Suprapubic skin (tissue), 4 donors: ENCODE results near the gene ATP5MC2. TPM values are rescaled to one million over a fixed set of nuclear protein-coding genes. Genes with fewer than 3 reads are reported as not detected.

Experiments
- DNase-seq, 2 donors: peaks; one replicate each; pipeline ENCODE4 v3.0.0-alpha.2; 2019; ENCODE audit warnings: low spot score in 2 of 2
- H3K27ac ChIP-seq: fragments of 200-600 bp; sonication (generic); one replicate; pipeline ENCODE4 v1.5.1; 2019
- H3K27me3 ChIP-seq: fragments of 200-600 bp; sonication (generic); one replicate; pipeline ENCODE4 v1.5.1; 2019
- H3K36me3 ChIP-seq: fragments of 200-600 bp; sonication (generic); one replicate; pipeline ENCODE4 v1.5.1; 2019
- H3K4me1 ChIP-seq: fragments of 200-600 bp; sonication (generic); one replicate; pipeline ENCODE4 v1.5.1; 2019
- H3K4me3 ChIP-seq: fragments of 200-600 bp; sonication (generic); one replicate; pipeline ENCODE4 v1.5.1; 2019; ENCODE audit warnings: mild to moderate bottlenecking
- H3K9me3 ChIP-seq: fragments of 200-600 bp; sonication (generic); one replicate; pipeline ENCODE4 v1.5.1; 2019
- CTCF ChIP-seq, 2 donors: fragments of 200-600 bp in 1 of 2; fragments of 450-650 bp in 1 of 2; sonication (generic) in 1 of 2; IDR thresholded peaks; one replicate each; pipeline ENCODE4 v1.5.1; 2016 to 2019; ENCODE audit warnings: antibody characterized with exemption in 2 of 2, mild to moderate bottlenecking in 1 of 2, moderate library complexity in 1 of 2
- EP300 ChIP-seq: sonication (generic); formaldehyde crosslinking; IDR thresholded peaks from one replicate; pipeline ENCODE4 v1.6.1; 2017; ENCODE audit warnings: antibody characterized with exemption
- POLR2A ChIP-seq, 2 donors: fragments of 450-650 bp; IDR thresholded peaks; one replicate each; pipeline ENCODE4 v1.6.1; 2017; ENCODE audit warnings: antibody characterized with exemption in 2 of 2, mild to moderate bottlenecking in 2 of 2, moderate library complexity in 2 of 2
- POLR2AphosphoS5 ChIP-seq, 3 donors: sonication (generic); formaldehyde crosslinking; IDR thresholded peaks; one replicate each; pipeline ENCODE4 v1.6.1; 2017; ENCODE audit warnings: antibody characterized with exemption in 3 of 3
- WGBS: methylation state at CpG from one replicate; pipeline ENCODE4 v1.1.5; 2018; 5-methylcytosine and 5-hydroxymethylcytosine counted together
- total RNA-seq, 4 donors: library from RNA; depleted of rRNA; stranded (reverse); fragments of >200 nt; gene quantifications; one replicate each; pipeline ENCODE4 v1.1.0, GENCODE V29; 2016

ATP5MC2 gene
- total RNA-seq, 4 donors from 2014 or later, result 232 to 381 (median 315) TPM

DNA sequence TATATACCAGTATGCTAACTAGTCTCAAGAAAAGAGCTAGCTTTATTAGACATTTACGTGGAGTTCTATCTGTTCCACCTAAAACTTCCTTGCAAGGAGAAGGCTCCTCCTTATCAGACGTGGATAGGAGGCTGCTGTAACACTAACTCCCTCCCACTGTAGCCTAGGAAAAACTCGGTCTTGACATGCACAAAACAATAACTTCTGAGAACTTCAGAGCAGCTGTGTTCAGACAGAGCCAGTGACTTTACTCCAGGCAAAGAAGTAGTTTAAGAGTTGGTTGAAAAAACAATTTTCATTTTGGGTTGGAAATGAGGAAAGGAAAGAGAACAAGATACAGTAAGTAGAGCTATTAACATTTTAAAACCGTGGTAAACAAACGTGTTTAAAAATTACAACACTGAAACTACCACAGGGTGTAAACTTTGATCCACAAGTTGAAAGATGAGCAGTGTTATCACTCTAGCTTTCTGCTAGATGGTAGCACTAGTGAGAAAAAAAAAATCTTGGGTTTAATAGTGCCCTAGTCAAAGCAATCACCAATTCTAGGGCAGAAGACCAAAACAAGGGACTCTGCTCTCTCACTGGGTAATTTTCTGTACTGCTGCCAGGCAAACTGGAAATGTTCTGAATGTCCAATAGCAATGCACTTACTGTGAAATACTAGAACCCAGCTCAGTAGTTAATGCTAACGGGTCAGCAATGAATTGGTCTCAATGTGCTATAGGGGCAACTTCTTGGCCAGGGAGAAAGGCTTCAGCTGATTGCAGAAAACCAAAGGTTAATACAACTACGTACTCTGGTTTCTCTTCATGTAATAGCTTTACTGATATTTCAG lies 52.1 kb downstream of the ATP5MC2 start:
- DNase-seq, result no peak
- Histone ChIP-seq H3K27ac (peak overlapping the region; percentile 94), H3K9me3 (no peaks in the 10 kb centered on the region), H3K4me3 (peak overlapping the region; percentile 63), H3K4me1 (peaks cover 39% of the 10 kb centered on the region), H3K36me3 (no peaks in the 10 kb centered on the region), H3K27me3 (no peaks in the 10 kb centered on the region)
- no peak for TF ChIP-seq CTCF (IDR thresholded peaks at IDR 0.05)
- no peak for TF ChIP-seq EP300
- no peak for TF ChIP-seq POLR2AphosphoS5 (IDR thresholded peaks at IDR 0.05)
- TF ChIP-seq POLR2A (IDR thresholded peaks at IDR 0.05), result no peak
- 6% methylated on average over 7 of the region's 7 CpGs for WGBS

DNA sequence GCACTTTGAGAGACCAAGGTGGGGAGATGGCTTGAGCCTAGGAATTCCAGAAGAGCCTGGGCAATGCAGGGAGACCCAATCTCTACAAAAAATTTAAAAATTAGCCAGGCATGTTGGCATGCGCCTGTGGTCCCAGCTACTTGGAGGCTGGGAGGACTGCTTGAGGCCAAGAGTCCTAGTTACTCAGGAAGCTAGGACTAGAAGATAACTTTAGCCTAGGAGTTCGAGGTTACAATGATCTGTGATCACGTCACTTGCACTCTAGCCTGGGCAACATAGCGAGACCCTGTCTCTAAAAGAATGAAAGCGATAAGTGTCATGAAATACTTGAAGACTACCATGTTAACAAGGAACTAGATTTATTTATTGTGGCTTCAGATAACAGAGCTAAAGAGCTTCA lies 53.2 kb downstream of the ATP5MC2 start:
- H3K36me3 ChIP-seq, result no peaks in the 10 kb centered on the region
- H3K4me3 ChIP-seq, result no peak overlapping the region
- DNase-seq, result no peak
- H3K9me3 ChIP-seq, result no peaks in the 10 kb centered on the region
- H3K4me1 ChIP-seq, result peaks cover 41% of the 10 kb centered on the region
- H3K27ac ChIP-seq, result peak overlapping the region; percentile 94
- no peaks in the 10 kb centered on the region for H3K27me3 ChIP-seq
- TF ChIP-seq CTCF (IDR thresholded peaks at IDR 0.05) (no peak), POLR2AphosphoS5 (IDR thresholded peaks at IDR 0.05) (no peak), POLR2A (IDR thresholded peaks at IDR 0.05) (no peak), EP300 (no peak)
- WGBS, result 85% methylated on average over 5 of the region's 5 CpGs

DNA sequence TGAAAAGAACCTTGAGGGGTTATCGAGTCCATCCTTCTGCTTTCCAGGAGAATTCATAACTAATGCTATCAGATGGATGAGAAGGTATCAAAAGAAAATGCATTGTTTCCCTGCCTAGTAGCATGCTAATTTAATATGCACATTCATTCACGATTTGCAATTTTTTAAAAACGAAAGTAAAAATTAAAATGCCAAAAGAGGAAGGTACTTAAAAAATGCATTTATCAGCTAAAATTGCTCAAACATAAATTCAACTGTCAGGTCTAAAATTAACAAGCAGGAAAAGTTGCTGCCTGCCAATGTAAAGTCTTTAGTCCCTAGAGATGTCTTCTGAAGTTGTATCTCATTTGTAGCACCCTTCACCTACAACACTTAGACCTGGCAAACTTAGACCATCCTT lies 57.6 kb downstream of the ATP5MC2 start:
- Histone ChIP-seq H3K27ac (peak overlapping the region; percentile 36), H3K4me1 (peaks cover 28% of the 10 kb centered on the region), H3K4me3 (peak overlapping the region; percentile 25), H3K36me3 (no peaks in the 10 kb centered on the region), H3K9me3 (no peaks in the 10 kb centered on the region), H3K27me3 (no peaks in the 10 kb centered on the region)
- no peak for DNase-seq
- WGBS, result 5% methylated on average over 3 of the region's 3 CpGs
- TF ChIP-seq POLR2A (IDR thresholded peaks at IDR 0.05) (no peak), EP300 (no peak), POLR2AphosphoS5 (IDR thresholded peaks at IDR 0.05) (no peak), CTCF (IDR thresholded peaks at IDR 0.05) (no peak)

DNA sequence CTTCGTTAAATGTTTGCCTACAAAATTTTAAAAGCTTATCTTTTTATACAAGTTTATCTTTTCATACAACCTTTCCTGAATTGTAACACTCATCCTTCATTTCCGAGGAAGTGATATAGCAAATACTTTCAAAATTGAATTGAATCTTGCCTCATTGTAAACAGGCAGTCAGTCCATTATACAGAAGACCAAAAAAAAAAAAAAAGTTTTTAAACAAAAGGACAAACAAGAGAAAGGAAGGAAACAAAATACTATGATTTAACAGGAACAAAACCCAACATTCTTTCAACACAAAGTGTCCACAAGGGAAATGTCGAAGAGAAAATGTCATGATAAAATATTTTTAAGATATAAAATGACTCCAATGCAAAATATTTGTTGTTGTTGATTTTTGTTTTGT lies 58.2 kb downstream of the ATP5MC2 start:
- no peaks in the 10 kb centered on the region for H3K27me3 ChIP-seq
- peak overlapping the region; percentile 36 for H3K27ac ChIP-seq
- H3K4me3 ChIP-seq, result peak overlapping the region; percentile 25
- H3K9me3 ChIP-seq, result no peaks in the 10 kb centered on the region
- TF ChIP-seq POLR2A (IDR thresholded peaks at IDR 0.05) (no peak), POLR2AphosphoS5 (IDR thresholded peaks at IDR 0.05) (no peak)
- no peak for DNase-seq
- peaks cover 25% of the 10 kb centered on the region for H3K4me1 ChIP-seq
- 51% methylated on average over 3 of the region's 3 CpGs for WGBS
- H3K36me3 ChIP-seq, result no peaks in the 10 kb centered on the region

GRCh38 chr12:53616950-53617349 lies 58.9 kb downstream of the ATP5MC2 start:
- TF ChIP-seq POLR2A (IDR thresholded peaks at IDR 0.05), result no peak
- no peak for TF ChIP-seq EP300
- TF ChIP-seq POLR2AphosphoS5 (IDR thresholded peaks at IDR 0.05), result no peak
- no peak for TF ChIP-seq CTCF (IDR thresholded peaks at IDR 0.05)
- H3K27me3 ChIP-seq, result no peaks in the 10 kb centered on the region
- no peaks in the 10 kb centered on the region for H3K9me3 ChIP-seq
- H3K4me3 ChIP-seq, result no peak overlapping the region
- H3K4me1 ChIP-seq, result peaks cover 23% of the 10 kb centered on the region
- no peaks in the 10 kb centered on the region for H3K36me3 ChIP-seq
- no peak for DNase-seq
- WGBS, result 82% methylated on average over 4 of the region's 4 CpGs
- H3K27ac ChIP-seq, result no peak overlapping the region

Other genes with a start within 250 kb of the ATP5MC2 start
- 10 to 100 TPM; 40.7 to 77.9 (median 57.4) TPM for gene PRR13, start 234.3 kb downstream of the ATP5MC2 start, total RNA-seq
- gene PCBP2, start 224.0 kb downstream of the ATP5MC2 start, total RNA-seq, result 100 to 1,000 TPM; 480 to 803 (median 584) TPM
- 10 to 100 TPM in 1 of 4 donors, 1 to 10 TPM in 3; 4.8 to 14.0 (median 5.9) TPM for gene MAP3K12, start 176.6 kb downstream of the ATP5MC2 start, total RNA-seq
- 10 to 100 TPM; 25.5 to 42.0 (median 28.6) TPM for gene TARBP2, start 174.8 kb downstream of the ATP5MC2 start, total RNA-seq
- not detected for gene NPFF, start 168.6 kb downstream of the ATP5MC2 start, total RNA-seq
- gene ATF7, start 49.7 kb downstream of the ATP5MC2 start, total RNA-seq, result 10 to 100 TPM; 26.7 to 60.7 (median 40.5) TPM
- gene CALCOCO1, start 51.4 kb upstream of the ATP5MC2 start, total RNA-seq, result 100 to 1,000 TPM; 287 to 729 (median 317) TPM
- gene CISTR, start 75.9 kb upstream of the ATP5MC2 start, total RNA-seq, result not detected